Stomach (tissue), 9 donors: ENCODE results near the gene PHF21A. TPM values are rescaled to one million over a fixed set of nuclear protein-coding genes. Genes with fewer than 3 reads are reported as not detected.
A peak's percentile ranks its signal among the peaks of the same experiment; 100 is the strongest.
"Not testable (repeated sequence)": the region's sequence is repeated elsewhere in the genome, so short reads cannot be mapped to it uniquely, and the experiment has no call there.

Experiments
- DNase-seq, 2 donors: peaks; one replicate each; pipeline versions ENCODE4 v3.0.0 to v3.0.0-alpha.2; 2013 to 2019
- H3K27ac ChIP-seq, 5 donors: fragments of 200-600 bp in 4 of 5; sonication (generic) in 4 of 5; one replicate each; pipeline ENCODE4 v1.5.1; 2013 to 2019; ENCODE audit warnings: mild to moderate bottlenecking in 1 of 5, moderate library complexity in 1 of 5
- H3K27me3 ChIP-seq, 3 donors: fragments of 200-600 bp; sonication (generic); one replicate each; pipeline ENCODE4 v1.5.1; 2017 to 2019; ENCODE audit warnings: mixed run types in 1 of 3
- H3K36me3 ChIP-seq, 4 donors: fragments of 200-600 bp; sonication (generic); 1 replicate in 3 of 4; 2 replicates in 1 of 4; pipeline ENCODE4 v1.5.1; 2016 to 2019
- H3K4me1 ChIP-seq, 4 donors: fragments of 200-600 bp; sonication (generic); one replicate each; pipeline ENCODE4 v1.5.1; 2016 to 2019
- H3K4me3 ChIP-seq, 4 donors: fragments of 200-600 bp; sonication (generic) in 3 of 4; one replicate each; pipeline ENCODE4 v1.5.1; 2016 to 2019; ENCODE audit warnings: mild to moderate bottlenecking in 1 of 4
- H3K9me3 ChIP-seq, 4 donors: fragments of 200-600 bp; sonication (generic); one replicate each; pipeline ENCODE4 v1.5.1; 2016 to 2019
- EP300 ChIP-seq: sonication (generic); formaldehyde crosslinking; IDR thresholded peaks from one replicate; pipeline ENCODE4 v1.6.1; 2017; ENCODE audit warnings: antibody characterized with exemption
- POLR2A ChIP-seq, 4 donors: fragments of 450-650 bp; IDR thresholded peaks; one replicate each; pipeline ENCODE4 v1.6.1; 2016; ENCODE audit warnings: antibody characterized with exemption in 4 of 4, control low read depth in 2 of 4, mild to moderate bottlenecking in 1 of 4, moderate library complexity in 1 of 4
- POLR2AphosphoS5 ChIP-seq, 3 donors: sonication (generic); formaldehyde crosslinking; IDR thresholded peaks; one replicate each; pipeline ENCODE4 v1.6.1; 2016; ENCODE audit warnings: antibody characterized with exemption in 3 of 3
- WGBS, 5 donors: extraction: QIAGEN DNeasy Blood & Tissue Kit in 3 of 5; methylation state at CpG; one replicate each; pipeline versions ENCODE4 v1.1.5 to v1.1.7; 2013 to 2018; 5-methylcytosine and 5-hydroxymethylcytosine counted together
- intact Hi-C: fragments of 100-400 bp; cut with DNase I; formaldehyde crosslinking; loops from one replicate; pipeline ENCODE4 v1.15.1; 2023; ENCODE audit warnings: low total_unique reads
- polyA plus RNA-seq, 3 donors: library from polyadenylated mRNA; stranded (reverse); fragments of 200-250 nt; gene quantifications; one replicate each; pipeline ENCODE4 v1.2.3, GENCODE V29; 2013
- total RNA-seq, 5 donors: library from RNA; depleted of rRNA; stranded (reverse); fragments of >200 nt; gene quantifications; one replicate each; pipeline versions ENCODE4 v1.1.0 to v1.2.3, GENCODE V29; 2014 to 2016
- TF ChIP-seq, protein P1 (sequence below), 7 experiments: fragments of 450-650 bp in 4 of 7; fragments of 200-600 bp in 3 of 7; sonication (generic) in 3 of 7; IDR thresholded peaks; one replicate each; pipeline ENCODE4 v1.5.1; 2016 to 2019; ENCODE audit warnings: antibody characterized with exemption in 7 of 7, control low read depth in 2 of 7, mild to moderate bottlenecking in 1 of 7
- donor health status: healthy with polysubstance abuse.
- donor health status: Bipolar disorder and iron deficiency.
- donor health status: healthy.

PHF21A gene
- total and polyA plus RNA-seq, 8 donors: 6.1 to 67.0 (median 18.6) TPM

- Histone ChIP-seq H3K27me3 (peaks cover 0 to 44% (median 13%) of the 10 kb centered on the region in 3 donors), H3K4me1 (peaks cover 21 to 48% (median 26%) of the 10 kb centered on the region in 4 donors), H3K4me3 (peak overlapping the region; percentile 46 to 63 (median 58)), H3K36me3 (peaks cover 0 to 37% (median 26%) of the 10 kb centered on the region in 4 donors), H3K27ac (peak overlapping the region in 3 of 5 donors; percentile 70 to 82 (median 73)), H3K9me3 (no peaks in the 10 kb centered on the region)
- TF ChIP-seq EP300 (no peak), POLR2A (IDR thresholded peaks at IDR 0.05) (no peak), POLR2AphosphoS5 (IDR thresholded peaks at IDR 0.05) (no peak)
- TF ChIP-seq, protein P1, sequence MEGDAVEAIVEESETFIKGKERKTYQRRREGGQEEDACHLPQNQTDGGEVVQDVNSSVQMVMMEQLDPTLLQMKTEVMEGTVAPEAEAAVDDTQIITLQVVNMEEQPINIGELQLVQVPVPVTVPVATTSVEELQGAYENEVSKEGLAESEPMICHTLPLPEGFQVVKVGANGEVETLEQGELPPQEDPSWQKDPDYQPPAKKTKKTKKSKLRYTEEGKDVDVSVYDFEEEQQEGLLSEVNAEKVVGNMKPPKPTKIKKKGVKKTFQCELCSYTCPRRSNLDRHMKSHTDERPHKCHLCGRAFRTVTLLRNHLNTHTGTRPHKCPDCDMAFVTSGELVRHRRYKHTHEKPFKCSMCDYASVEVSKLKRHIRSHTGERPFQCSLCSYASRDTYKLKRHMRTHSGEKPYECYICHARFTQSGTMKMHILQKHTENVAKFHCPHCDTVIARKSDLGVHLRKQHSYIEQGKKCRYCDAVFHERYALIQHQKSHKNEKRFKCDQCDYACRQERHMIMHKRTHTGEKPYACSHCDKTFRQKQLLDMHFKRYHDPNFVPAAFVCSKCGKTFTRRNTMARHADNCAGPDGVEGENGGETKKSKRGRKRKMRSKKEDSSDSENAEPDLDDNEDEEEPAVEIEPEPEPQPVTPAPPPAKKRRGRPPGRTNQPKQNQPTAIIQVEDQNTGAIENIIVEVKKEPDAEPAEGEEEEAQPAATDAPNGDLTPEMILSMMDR (IDR thresholded peaks at IDR 0.05): no peak
- WGBS, 5 donors: 16 to 20% (median 19%) methylated on average over 8 of the region's 8 CpGs
- intact Hi-C loops: no loop called here
- peak in 1 of 2 donors; percentile 55 for DNase-seq
Observed at GRCh38 chr11:45900916-45901617, 220.2 kb downstream of the PHF21A start.

DNA sequence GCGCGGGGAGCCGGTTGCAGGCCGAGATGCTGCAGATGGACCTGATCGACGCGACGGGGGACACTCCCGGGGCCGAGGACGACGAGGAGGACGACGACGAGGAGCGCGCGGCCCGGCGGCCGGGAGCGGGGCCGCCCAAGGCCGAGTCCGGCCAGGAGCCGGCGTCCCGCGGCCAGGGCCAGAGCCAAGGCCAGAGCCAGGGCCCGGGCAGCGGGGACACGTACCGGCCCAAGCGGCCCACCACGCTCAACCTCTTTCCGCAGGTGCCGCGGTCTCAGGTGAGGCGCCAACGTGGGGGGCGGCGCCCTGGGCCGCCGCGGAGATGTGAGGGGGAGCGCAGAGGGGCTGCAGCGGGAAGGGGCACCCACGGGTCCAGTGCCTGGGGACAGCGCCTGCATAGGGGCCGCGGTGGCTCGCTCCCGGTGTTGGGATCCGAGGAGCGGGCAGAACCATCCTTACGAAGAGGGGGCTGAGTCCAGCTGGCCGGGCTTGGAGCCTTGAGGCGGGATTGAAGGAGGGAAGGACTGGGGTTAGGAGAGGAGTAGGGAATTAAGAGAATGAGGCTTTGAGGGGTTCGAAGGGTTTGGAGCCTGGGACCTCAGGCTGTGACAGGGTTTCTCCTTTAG lies 221.0 kb downstream of the PHF21A start:
- H3K9me3 ChIP-seq, intact Hi-C loops: not testable (repeated sequence)
- 2 to 12% (median 3%) methylated on average over 14 to 38 of the region's 59 CpGs for WGBS, 5 donors
- Histone ChIP-seq H3K4me1 (peaks cover 21 to 41% (median 27%) of the 10 kb centered on the region in 4 donors), H3K4me3 (peak overlapping the region; percentile 46 to 63 (median 58)), H3K27ac (peak overlapping the region in 4 of 5 donors; percentile 17 to 82 (median 72)), H3K27me3 (peaks cover 0 to 50% (median 13%) of the 10 kb centered on the region in 3 donors), H3K36me3 (peaks cover 0 to 33% (median 26%) of the 10 kb centered on the region in 4 donors)
- DNase-seq: peak in 1 of 2 donors; percentile 55

GRCh38 chr11:45899448-45900174 lies 221.6 kb downstream of the PHF21A start:
- no peaks in the 10 kb centered on the region for H3K9me3 ChIP-seq
- TF ChIP-seq, protein P1 (IDR thresholded peaks at IDR 0.05): no peak
- TF ChIP-seq EP300: no peak
- no peak for TF ChIP-seq POLR2A (IDR thresholded peaks at IDR 0.05)
- peak in 1 of 3 donors; percentile 27 for TF ChIP-seq POLR2AphosphoS5 (IDR thresholded peaks at IDR 0.05)
- peak overlapping the region; percentile 46 to 63 (median 58) for H3K4me3 ChIP-seq
- 1% methylated on average over 36 to 62 of the region's 62 CpGs for WGBS, 5 donors
- DNase-seq: peak; percentile 79 to 96
- intact Hi-C loops: no loop called here
- H3K4me1 ChIP-seq: peaks cover 21 to 41% (median 27%) of the 10 kb centered on the region in 4 donors
- peaks cover 0 to 55% (median 13%) of the 10 kb centered on the region in 3 donors for H3K27me3 ChIP-seq
- H3K27ac ChIP-seq: peak overlapping the region; percentile 54 to 82 (median 70)
- H3K36me3 ChIP-seq: peaks cover 0 to 26% (median 23%) of the 10 kb centered on the region in 4 donors

GRCh38 chr11:45899086-45899447 lies 222.2 kb downstream of the PHF21A start:
- 12 to 21% (median 12%) methylated on average over 3 of the region's 3 CpGs; no CpG with 5 or more reads in 2 of the 5 donors for WGBS, 5 donors
- Histone ChIP-seq H3K36me3 (peaks cover 0 to 21% (median 18%) of the 10 kb centered on the region in 4 donors), H3K27ac (peak overlapping the region in 4 of 5 donors; percentile 56 to 82 (median 72)), H3K4me1 (peaks cover 21 to 36% (median 27%) of the 10 kb centered on the region in 4 donors), H3K27me3 (peaks cover 0 to 60% (median 13%) of the 10 kb centered on the region in 3 donors), H3K9me3 (no peaks in the 10 kb centered on the region), H3K4me3 (peak overlapping the region in 3 of 4 donors; percentile 46 to 63 (median 55))
- DNase-seq: no peak
- intact Hi-C loops: no loop called here
- TF ChIP-seq POLR2AphosphoS5 (IDR thresholded peaks at IDR 0.05): no peak

DNA sequence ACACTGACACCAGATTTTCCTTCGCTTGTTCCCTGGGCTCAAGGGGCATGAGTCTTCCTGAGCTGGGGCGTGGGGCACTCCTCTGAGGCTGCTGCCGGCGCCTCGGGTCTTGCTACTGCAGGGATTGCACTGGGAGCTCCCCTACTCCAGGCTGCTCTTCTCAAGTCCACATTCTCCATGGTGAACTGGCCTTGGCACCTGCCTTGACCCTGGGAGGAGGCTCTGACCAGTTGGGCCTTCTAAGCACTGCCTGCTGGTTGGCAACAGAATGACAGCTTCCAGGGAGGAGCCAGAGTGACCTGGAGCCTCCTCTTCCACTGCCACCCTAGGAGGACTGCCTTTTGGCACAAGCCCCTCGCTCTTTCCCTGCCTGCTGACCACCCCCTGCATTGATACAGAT lies 223.7 kb downstream of the PHF21A start:
- 87 to 98% (median 90%) methylated on average over 5 to 6 of the region's 6 CpGs for WGBS, 5 donors
- no peaks in the 10 kb centered on the region for H3K9me3 ChIP-seq
- intact Hi-C loops: no loop called here
- no peak for DNase-seq
- peaks cover 0 to 69% (median 13%) of the 10 kb centered on the region in 3 donors for H3K27me3 ChIP-seq
- no peak overlapping the region for H3K27ac ChIP-seq
- TF ChIP-seq POLR2A (IDR thresholded peaks at IDR 0.05) (no peak), POLR2AphosphoS5 (IDR thresholded peaks at IDR 0.05) (no peak), EP300 (no peak)
- TF ChIP-seq, protein P1 (IDR thresholded peaks at IDR 0.05): no peak
- H3K4me3 ChIP-seq: no peak overlapping the region
- H3K4me1 ChIP-seq: peaks cover 21 to 36% (median 27%) of the 10 kb centered on the region in 4 donors
- peaks cover 0 to 6% (median 4%) of the 10 kb centered on the region in 4 donors for H3K36me3 ChIP-seq
